Activated CD8-positive, alpha-beta memory T cell treated with anti-CD3 and anti-CD28 coated beads, Interleukin-2, amount 50 U/mL, for 1 hour (primary cell): Measurements from ENCODE around the gene VPS37C.
"Not testable (repeated sequence)": the region's sequence is repeated elsewhere in the genome, so short reads cannot be mapped to it uniquely, and the experiment has no call there.

Source experiments
- DNase-seq: peaks from one replicate; pipeline ENCODE4 v3.0.0-alpha.2; 2020; ENCODE audit errors: extremely low read depth

Gene VPS37C

DNA sequence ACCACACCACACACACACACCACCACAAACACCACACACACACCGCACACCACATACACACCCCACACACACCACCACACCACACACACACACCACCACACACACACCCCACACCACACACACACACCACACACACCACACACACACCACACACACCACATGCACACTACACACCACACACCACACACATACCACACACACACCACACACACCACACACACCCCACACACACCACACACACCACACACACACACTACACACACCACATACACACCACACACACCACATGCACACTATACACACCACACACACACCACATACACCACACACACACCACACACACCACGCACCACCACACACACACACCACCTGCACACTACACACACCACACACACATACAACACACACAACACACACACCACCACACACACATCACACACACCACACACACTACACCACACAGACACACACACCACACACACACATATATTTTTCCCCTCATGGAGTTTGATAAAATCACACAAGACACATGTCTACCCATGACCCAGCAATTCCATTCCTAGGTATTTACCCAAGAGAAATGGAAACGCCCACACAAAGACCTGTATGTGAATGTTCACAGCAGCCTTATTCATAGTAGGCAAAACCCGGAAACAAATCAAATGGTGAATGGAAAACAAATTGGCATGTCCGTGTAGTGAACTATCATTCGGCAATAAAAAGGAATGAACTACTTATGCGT lies 44.6 kb downstream of the VPS37C start:
- no peak for DNase-seq

DNA sequence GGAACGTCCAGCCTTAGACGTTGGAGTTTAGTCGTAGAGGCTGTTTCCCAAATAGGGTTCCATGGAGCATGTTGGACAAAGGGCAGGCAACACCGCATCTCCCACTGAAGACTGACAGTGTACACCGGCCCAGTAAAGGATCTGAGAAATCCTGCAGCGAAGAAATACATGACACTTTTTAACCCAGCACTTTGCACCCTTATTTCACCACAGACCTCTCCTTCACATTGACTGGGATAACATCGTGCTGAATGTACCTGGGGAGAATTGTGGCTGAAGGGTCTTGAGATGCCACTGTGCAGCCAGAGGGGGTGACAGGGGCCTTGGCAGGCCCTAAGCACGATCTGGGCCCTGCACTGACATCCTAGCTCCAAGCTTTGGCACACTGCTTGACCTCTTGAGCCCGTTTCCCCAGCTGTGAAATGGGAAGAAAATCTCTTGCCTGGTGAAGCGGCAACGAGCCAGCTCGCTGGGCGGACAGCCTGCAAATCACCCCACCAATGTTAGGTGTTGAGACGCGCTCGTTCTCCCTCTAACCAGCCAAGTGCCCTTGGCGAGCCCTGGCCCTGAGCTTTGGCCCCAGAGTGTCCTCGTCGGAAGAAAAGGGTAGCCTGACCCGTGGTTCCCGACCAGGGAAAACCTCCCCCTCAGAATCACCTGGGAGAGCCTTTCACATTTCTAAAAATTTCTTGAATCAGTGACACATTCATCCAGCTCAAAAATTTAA lies 45.6 kb downstream of the VPS37C start:
- no peak for DNase-seq

GRCh38 chr11:61114913-61115312 lies 46.3 kb downstream of the VPS37C start:
- no peak for DNase-seq

- no peak for DNase-seq
These were observed 48.0 kb downstream of the VPS37C start for GRCh38 chr11:61113201-61113600.

GRCh38 chr11:61112575-61112974 lies 48.7 kb downstream of the VPS37C start:
- no peak for DNase-seq

- DNase-seq, result no peak
These were observed 49.3 kb downstream of the VPS37C start for GRCh38 chr11:61111786-61112517.

DNA sequence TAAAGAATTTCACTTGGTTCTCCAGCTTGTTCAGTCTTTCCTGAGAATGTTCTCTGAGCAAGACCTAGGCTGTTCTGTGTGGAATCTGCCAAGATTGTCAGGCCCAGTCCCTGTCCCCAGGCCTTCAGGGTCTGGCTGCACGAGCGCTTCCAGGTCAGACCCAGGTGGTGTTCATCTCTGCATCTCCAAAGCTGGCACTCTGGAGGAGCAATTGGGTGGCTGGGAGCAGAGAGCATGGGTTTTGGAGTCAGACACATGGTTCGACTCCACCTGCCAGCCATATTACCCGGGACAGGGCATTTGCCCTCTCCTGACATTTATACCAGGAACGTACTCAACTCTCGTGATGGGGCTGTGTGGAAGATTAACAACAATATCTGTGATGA lies 50.2 kb downstream of the VPS37C start:
- no peak for DNase-seq

GRCh38 chr11:61110255-61111049 lies 50.8 kb downstream of the VPS37C start:
- DNase-seq, result no peak

- DNase-seq, result no peak
These were observed 51.6 kb downstream of the VPS37C start for GRCh38 chr11:61109671-61110070.

DNA sequence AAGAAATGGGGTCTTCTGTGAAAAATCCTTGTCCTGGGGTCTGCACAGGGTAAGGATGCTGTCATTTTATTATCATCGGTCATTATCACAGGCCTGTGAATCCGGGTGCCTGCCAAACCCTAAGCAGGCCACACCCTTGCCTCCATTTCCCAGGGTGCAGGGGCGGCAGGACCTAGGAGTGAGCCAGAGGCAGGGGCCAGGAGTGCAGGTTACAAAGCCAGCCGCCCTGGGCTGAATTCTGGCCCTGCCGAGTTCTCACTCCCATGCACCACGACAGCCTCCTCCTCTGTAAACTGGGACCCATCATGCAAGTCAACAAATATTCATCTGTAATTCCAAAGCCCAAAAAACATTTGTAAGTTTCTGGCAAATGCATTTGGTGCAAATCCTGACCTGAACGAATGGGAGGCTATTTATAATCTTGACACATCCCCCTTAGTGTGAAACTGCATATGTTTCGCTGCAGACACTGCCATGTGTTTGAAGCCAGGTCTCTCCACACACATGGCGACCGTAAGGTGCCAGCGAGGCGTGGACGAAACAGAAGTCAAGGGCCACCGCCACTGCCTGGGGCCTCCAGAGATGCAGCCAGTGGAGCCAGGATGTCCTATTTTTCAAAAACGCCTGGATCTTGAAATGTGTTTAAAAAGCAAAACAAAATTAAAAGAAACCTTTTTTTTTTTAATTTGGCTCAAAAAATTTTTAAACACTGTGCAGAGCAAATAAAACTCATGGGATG lies 52.2 kb downstream of the VPS37C start:
- no peak for DNase-seq

DNA sequence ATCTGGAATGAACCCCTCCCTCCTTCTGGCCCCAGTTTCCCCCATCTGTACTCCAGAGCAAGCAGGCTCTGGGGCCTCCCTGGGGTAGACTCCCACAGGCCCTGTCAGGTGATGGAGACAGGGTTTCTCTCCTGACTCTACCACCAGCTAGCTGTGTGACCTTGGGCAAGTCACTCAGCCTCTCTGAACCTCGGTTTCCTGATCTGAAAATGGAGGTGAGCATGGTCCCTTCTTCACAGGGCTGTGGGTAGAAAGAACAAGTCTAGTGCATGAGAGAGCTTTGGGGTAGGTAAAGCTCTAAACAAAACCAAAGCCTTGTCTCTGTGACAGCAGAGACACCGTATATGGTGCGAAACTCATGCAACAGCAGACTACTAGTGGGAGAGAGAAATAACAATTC lies 53.3 kb downstream of the VPS37C start:
- no peak for DNase-seq

- no peak for DNase-seq
These were observed 54.2 kb downstream of the VPS37C start for GRCh38 chr11:61106894-61107470.

- DNase-seq, result no peak
These were observed 54.9 kb downstream of the VPS37C start for GRCh38 chr11:61106296-61106695.

- DNase-seq, result no peak
These were observed 56.3 kb downstream of the VPS37C start for GRCh38 chr11:61104963-61105362.

DNA sequence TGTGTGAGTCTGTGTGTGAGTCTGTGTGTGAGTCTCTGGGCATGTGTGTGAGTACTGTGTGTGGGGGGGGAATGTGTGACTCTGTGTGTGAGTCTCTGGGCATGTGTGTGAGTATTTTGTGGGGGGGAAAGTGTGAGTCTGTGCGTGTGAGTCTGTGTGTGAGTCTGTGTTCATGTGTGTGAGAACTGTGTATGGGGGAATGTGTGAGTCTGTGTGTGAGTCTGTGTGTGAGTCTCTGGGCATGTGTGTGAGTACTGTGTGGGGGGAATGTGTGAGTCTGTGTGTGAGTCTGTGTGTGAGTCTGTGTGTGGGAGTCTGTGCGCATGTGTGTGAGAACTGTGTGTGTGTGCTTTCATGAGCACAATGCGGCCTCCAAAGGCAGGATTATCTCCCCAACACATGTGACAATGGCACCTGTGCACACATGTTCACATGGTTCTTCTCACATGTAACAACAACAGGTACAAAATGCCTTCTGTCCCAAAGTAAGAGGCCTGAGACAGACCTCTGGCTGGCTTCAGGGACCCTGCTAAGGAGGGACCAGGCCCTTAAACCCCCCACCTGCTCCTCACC lies 57.3 kb downstream of the VPS37C start:
- DNase-seq, result no peak

- DNase-seq, result no peak
These were observed 58.3 kb downstream of the VPS37C start for GRCh38 chr11:61102667-61103571.

GRCh38 chr11:61098778-61099177 lies 62.4 kb downstream of the VPS37C start:
- no peak for DNase-seq

DNA sequence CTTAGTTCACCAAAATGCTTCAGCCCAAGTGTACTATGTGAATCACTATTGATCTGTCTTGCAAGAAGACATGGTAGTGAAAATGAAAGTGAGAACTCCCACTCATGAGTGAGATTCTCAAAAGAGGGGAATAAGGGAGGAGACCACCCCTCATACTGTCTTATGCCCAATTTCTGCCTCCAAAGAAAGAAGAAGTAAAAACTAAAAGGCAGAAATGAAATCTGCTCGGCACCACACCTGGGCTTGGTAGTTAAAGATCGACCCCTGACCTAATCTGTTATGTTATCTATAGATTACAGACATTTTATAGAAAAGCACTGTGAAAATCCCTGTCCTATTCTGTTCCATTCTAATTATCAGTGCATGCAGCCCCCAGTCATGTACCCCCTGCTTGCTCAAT lies 63.0 kb downstream of the VPS37C start:
- not testable (repeated sequence) for DNase-seq

GRCh38 chr11:61095021-61095420 lies 66.2 kb downstream of the VPS37C start:
- DNase-seq, result no peak
